Dendritic cell treated with granulocyte-macrophage colony-stimulating factor and Interleukin-4, amounts not matched to agents 40 ng/mL and 50 ng/mL, for 4 days (primary cell): ENCODE data around the gene PCDH19.

ENCODE experiments used
- H3K27ac Mint-ChIP-seq: one replicate; pipeline ENCODE4 v1.8.0; 2022; ENCODE audit warnings: mild to moderate bottlenecking, mixed read lengths
- H3K27me3 Mint-ChIP-seq: one replicate; pipeline ENCODE4 v1.8.0; 2022; ENCODE audit warnings: mild to moderate bottlenecking, mixed read lengths
- H3K36me3 Mint-ChIP-seq: one replicate; pipeline ENCODE4 v1.8.0; 2022; ENCODE audit warnings: low read depth, mixed read lengths
- H3K4me1 Mint-ChIP-seq: one replicate; pipeline ENCODE4 v1.8.0; 2022; ENCODE audit warnings: low read depth, mixed read lengths
- H3K4me3 Mint-ChIP-seq: one replicate; pipeline ENCODE4 v1.8.0; 2022; ENCODE audit warnings: mild to moderate bottlenecking, moderate library complexity, mixed read lengths
- H3K9me3 Mint-ChIP-seq: one replicate; pipeline ENCODE4 v1.8.0; 2022; ENCODE audit warnings: mixed read lengths
- intact Hi-C: fragments of 100-400 bp; cut with micrococcal nuclease; formaldehyde crosslinking; loops from one replicate; pipeline ENCODE4 v1.15.0; 2022

The PCDH19 gene

DNA sequence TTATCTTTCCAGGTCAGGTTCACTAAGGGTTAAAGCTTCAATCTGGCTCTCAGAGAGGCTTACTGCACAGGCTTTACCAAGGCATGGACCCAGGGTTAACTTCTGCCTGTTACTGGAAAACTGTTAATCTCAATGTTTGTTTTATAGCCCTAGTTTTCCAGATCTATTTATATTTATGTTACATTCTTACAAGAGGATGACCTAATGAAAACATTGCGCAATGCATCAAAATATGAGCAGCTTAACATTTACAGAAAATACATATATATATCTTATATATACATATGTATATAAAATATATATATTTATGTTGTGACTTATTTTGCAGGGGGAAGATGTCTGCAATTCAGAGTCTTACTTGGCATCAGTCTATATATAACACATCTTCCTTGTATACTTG, 112.3 kb downstream of the PCDH19 start:
- intact Hi-C loops = no loop called here
- H3K36me3 Mint-ChIP-seq = no peaks in the 10 kb centered on the region

DNA sequence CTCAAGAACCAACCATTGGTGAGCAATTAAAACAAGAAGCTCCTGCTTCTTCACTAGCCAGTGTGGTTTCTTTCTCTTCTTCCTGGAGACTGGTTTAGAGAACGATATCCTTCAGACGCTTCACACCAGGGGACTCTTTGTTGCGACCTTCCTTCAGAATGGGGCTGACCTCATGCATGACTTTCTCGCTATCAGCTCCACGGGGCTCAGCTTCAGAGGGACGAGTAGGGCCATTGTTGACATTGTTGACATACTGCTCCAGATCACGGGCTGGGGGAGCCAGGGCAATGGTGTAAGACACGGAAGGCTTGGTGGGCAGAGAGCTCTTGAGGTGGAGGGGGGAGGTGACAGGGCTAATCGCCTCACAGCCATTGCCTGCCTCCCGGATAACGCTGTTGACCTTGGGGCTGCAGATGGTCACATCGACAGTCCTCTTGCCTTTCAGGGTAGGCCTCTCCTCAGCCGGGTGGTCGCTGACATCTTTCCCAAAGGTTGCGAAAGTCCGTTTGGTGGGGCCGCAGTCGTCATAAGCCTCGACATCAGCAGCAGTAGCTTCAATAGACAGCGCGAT, 113.8 kb downstream of the PCDH19 start:
- Mint-ChIP-seq H3K27ac (no peak overlapping the region), H3K4me3 (no peak overlapping the region), H3K4me1 (no peaks in the 10 kb centered on the region), H3K9me3 (no peaks in the 10 kb centered on the region), H3K27me3 (no peaks in the 10 kb centered on the region), H3K36me3 (no peaks in the 10 kb centered on the region)
- intact Hi-C loops = no loop called here

More for the DNA sequence above, 112.3 kb downstream of the PCDH19 start:
- Mint-ChIP-seq H3K4me1 (no peaks in the 10 kb centered on the region), H3K9me3 (no peaks in the 10 kb centered on the region), H3K27me3 (no peaks in the 10 kb centered on the region), H3K27ac (no peak overlapping the region), H3K4me3 (no peak overlapping the region)

DNA sequence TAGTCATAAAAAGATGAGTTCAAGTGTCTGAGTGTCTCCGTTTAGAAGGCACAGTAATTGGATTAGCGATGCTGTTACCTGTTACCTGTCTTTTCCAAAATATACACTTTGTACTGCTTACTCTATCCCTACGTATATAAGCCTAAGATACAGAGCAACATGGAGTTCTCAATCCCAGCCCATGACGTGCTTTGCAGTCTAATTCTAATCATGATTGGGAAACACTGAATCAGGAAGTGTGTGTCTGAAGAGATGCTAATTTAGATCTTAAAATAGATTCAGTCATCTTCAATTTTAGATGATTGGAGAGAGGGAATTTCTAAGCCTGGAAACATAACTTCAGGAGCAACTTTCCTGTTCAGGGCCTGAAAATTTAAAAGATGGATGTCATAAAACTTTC, 115.1 kb downstream of the PCDH19 start:
- Mint-ChIP-seq H3K27ac (no peak overlapping the region), H3K4me3 (no peak overlapping the region), H3K36me3 (no peaks in the 10 kb centered on the region), H3K27me3 (no peaks in the 10 kb centered on the region), H3K4me1 (no peaks in the 10 kb centered on the region), H3K9me3 (no peaks in the 10 kb centered on the region)
- intact Hi-C loops = no loop called here

DNA sequence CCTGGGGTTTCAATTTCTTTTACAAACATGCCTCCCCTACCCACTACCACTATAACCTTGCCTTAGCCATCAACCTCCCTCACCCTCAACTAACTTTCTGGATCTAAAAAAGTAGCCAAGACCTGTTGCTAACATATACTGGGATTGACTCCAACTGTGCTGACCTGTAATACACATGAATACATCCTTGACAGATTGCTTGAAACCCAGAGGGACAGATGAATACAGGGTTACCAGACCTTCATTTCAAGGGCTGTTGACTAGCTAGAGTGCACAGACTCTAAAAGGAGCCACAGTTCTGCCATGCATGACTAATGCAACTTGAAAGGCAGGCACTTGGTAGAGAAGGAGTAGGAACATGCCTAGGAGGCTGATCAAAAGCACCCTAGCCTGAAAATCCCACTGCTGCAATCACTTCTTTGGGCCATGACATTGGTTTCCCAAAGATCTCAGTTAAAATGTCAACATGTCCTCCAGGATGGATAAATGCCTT, 121.0 kb downstream of the PCDH19 start:
- intact Hi-C loops = no loop called here
- Mint-ChIP-seq H3K4me1 (no peaks in the 10 kb centered on the region), H3K27ac (no peak overlapping the region), H3K36me3 (no peaks in the 10 kb centered on the region), H3K27me3 (no peaks in the 10 kb centered on the region), H3K4me3 (no peak overlapping the region), H3K9me3 (no peaks in the 10 kb centered on the region)

DNA sequence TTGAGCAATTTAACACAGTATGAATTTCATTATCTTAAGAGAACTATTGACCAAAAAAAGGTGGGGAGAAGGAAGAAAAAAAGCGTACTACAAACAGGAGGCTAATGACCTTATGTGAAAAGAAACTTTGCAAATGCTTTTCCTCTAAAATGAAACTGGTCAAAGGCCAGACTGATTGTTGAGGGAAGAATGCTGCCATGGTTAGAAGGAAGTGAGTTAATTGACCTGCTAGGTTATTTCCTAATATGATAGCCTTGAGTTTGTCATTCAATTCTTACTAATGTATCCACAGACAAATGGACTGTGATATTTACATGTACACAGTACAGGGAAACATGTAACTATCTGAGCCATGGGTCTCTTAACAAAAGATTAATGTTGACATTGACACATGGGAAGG, 132.8 kb downstream of the PCDH19 start:
- Mint-ChIP-seq H3K9me3 (peaks cover 5% of the 10 kb centered on the region), H3K27ac (no peak overlapping the region), H3K4me1 (no peaks in the 10 kb centered on the region), H3K27me3 (no peaks in the 10 kb centered on the region), H3K4me3 (no peak overlapping the region), H3K36me3 (no peaks in the 10 kb centered on the region)
- intact Hi-C loops = no loop called here

DNA sequence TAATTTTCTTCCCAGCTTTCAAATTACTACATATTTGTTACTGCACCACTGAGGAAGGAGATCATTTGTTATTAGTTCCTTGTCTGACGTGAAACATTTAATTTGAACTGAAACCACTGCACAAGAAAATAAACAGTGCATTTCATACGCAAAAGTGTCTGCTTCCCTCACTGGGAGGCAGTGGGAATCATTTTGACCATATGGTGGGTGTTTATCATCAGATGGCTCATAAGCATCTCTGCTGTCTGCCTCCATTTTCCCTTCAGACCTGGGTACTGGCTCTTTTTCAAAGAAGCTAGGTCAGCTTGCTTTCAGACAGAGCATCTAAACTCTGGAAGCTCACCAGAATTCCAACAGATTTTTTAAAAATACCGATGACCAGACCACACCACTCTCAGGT, 135.2 kb downstream of the PCDH19 start:
- Mint-ChIP-seq H3K36me3 (no peaks in the 10 kb centered on the region), H3K4me1 (no peaks in the 10 kb centered on the region), H3K4me3 (no peak overlapping the region), H3K9me3 (no peaks in the 10 kb centered on the region), H3K27ac (no peak overlapping the region), H3K27me3 (no peaks in the 10 kb centered on the region)
- intact Hi-C loops = no loop called here

DNA sequence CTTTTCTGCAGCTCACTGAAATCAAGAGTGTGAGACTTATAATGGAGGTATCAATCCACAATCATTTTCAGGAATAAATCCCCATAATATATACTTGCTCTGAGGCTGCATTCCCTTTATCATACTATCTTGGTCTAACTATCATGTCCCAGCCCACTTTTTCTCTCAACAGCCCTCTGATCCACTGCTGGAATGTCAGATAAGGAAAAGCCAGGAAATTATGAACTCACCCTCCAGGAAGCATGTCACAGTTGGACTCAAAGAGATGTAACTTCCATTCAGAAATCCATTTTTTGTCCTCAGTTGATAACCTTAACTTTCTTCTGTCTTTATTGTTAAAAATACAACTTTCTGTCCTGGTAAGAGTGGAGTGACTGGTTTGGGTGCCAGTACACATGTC, 144.9 kb downstream of the PCDH19 start:
- Mint-ChIP-seq H3K27ac (no peak overlapping the region), H3K4me1 (no peaks in the 10 kb centered on the region), H3K4me3 (no peak overlapping the region), H3K9me3 (peaks cover 9% of the 10 kb centered on the region), H3K36me3 (no peaks in the 10 kb centered on the region), H3K27me3 (no peaks in the 10 kb centered on the region)
- intact Hi-C loops = no loop called here

DNA sequence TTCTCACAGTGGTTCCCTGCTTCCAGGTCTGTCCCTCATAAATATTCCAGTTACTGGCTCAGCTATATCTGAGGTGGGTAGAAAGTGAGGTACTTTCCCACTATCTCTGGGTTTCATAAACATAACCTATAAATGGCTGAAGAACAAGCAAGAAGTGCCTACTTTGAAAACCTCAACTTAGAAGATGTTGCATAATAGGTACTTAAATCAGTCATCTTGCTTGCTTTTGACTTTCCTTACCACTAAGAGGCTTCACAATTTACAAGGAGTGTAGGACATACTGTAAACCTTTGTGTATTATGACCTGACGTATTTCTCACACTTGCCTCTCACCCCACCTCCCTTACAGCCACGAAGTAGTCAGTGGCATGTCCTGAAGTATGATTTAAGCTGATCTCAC, 145.9 kb downstream of the PCDH19 start:
- peaks cover 9% of the 10 kb centered on the region for H3K9me3 Mint-ChIP-seq
- H3K36me3 Mint-ChIP-seq = no peaks in the 10 kb centered on the region
- H3K4me3 Mint-ChIP-seq = no peak overlapping the region
- no peaks in the 10 kb centered on the region for H3K27me3 Mint-ChIP-seq
- H3K27ac Mint-ChIP-seq = no peak overlapping the region
- no peaks in the 10 kb centered on the region for H3K4me1 Mint-ChIP-seq
- intact Hi-C loops = no loop called here

DNA sequence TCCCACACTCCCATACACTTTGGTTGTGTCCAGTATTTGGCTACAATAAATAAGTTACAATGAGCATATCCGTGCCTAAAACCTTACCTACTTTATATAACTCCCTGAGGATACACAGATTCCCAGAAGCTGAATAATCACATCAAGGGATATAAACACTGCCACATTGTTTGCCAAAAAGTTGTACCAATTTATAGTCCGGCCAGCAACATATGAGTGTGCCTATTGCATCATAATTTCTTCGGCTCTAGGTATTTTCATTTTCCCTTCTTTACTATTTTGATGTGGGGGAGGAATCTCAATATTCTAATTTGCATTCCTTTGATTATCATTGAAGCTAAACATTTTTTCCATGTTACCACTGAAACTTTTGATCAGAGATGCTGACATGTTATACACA, 146.4 kb downstream of the PCDH19 start:
- Mint-ChIP-seq H3K4me1 (no peaks in the 10 kb centered on the region), H3K27ac (no peak overlapping the region), H3K9me3 (peaks cover 11% of the 10 kb centered on the region), H3K27me3 (no peaks in the 10 kb centered on the region), H3K36me3 (no peaks in the 10 kb centered on the region), H3K4me3 (no peak overlapping the region)
- intact Hi-C loops = no loop called here

DNA sequence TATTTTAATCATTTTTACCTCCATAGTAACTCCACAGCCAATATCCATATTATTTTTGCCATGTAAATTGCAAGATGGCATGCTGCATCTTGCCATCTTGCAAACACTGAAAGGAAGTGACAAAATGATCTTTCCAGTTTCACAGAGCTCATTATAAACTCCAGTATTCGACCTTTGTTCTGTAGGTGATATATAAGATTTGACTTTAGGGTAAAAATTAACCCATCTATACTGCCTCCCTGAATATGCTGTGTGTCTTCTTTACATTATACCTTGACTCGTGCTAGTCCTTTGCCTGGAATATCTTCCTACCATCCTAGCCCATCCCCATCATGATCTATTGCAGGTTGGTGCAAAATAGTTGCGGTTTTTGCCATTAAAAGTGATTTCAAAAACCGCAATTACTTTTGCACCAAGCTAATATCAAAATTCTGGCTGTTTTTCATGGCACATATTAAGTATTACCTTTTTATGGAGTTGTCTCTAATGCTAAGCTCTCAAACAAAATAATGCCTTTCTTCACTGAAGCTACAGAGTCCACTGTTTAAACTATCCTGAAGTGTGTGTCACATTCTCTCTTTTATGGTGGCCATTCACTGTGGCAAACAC, 161.1 kb downstream of the PCDH19 start:
- no peaks in the 10 kb centered on the region for H3K36me3 Mint-ChIP-seq
- H3K27ac Mint-ChIP-seq = no peak overlapping the region
- H3K9me3 Mint-ChIP-seq = peaks cover 6% of the 10 kb centered on the region
- no peak overlapping the region for H3K4me3 Mint-ChIP-seq
- no peaks in the 10 kb centered on the region for H3K4me1 Mint-ChIP-seq
- intact Hi-C loops = no loop called here
- H3K27me3 Mint-ChIP-seq = no peaks in the 10 kb centered on the region

DNA sequence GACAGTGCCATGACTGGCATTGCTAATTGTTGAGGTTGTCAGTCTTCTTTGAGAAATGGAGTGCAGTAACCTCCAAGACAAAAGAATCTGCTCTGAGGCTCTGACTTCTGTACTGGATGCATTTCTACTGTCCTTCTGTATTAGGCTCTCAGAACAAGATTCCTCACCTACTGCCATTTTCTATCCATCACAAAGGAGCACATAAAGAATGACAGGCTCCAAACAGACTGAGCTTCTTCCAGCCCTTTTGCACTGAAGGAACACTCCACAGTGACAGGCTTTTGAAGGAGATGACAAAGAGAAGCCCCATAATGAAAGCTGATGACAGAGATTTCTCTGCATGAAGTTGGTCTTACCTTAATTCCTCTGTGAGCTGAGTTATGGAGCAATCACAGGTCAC, 162.2 kb downstream of the PCDH19 start:
- intact Hi-C loops = no loop called here
- Mint-ChIP-seq H3K9me3 (peaks cover 6% of the 10 kb centered on the region), H3K4me1 (no peaks in the 10 kb centered on the region), H3K4me3 (no peak overlapping the region), H3K27ac (no peak overlapping the region), H3K36me3 (no peaks in the 10 kb centered on the region), H3K27me3 (no peaks in the 10 kb centered on the region)

DNA sequence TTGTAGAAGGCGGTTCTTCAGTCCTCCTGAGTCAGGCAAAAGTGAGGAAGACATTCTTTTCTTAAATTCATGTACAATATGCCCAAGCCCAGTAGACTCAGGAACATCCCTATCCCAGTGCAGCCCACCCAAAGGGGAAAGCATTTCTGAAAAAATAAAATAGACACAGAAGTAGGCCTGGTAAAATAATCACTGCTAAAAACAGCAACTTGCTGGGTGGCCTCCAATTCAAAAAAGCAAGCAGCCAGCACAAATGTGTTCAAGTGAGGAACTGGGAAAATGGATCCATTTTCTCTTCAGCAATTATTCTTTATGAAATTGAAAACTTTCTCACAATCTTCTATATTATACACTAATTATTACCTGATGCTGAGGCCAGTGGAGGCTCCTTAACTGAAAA, 165.4 kb downstream of the PCDH19 start:
- no peaks in the 10 kb centered on the region for H3K4me1 Mint-ChIP-seq
- H3K27me3 Mint-ChIP-seq = no peaks in the 10 kb centered on the region
- H3K36me3 Mint-ChIP-seq = no peaks in the 10 kb centered on the region
- no peak overlapping the region for H3K4me3 Mint-ChIP-seq
- no peak overlapping the region for H3K27ac Mint-ChIP-seq
- H3K9me3 Mint-ChIP-seq = no peaks in the 10 kb centered on the region
- intact Hi-C loops = no loop called here
